ENCODE measurements around the gene MYF6. TPM values are rescaled to one million over a fixed set of nuclear protein-coding genes. Genes with fewer than 3 reads are reported as not detected.

The MYF6 gene
- total and polyA plus RNA-seq, 9 of the 15 experiments (the other 6 are each of a cell fraction or from before 2014, with no cell fraction given) = not detected

DNA sequence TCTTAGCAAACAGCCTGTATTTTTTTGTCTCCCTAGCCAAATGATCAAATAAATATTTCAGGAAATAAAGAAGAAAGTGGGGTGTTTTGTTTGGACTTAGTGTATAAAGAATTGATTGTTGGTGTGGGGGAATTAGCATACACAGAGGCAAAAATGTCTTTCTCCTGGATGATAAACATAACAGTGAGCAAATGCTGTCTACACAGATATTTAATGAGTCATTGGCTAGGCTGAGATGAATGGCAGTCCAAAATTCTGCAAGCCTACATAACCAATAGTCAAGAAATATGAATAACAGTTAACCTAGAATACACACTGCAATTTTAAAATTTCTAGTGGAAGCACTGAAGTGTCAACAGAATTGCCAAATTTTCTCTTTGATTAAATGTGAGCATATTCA, 45.0 kb downstream of the MYF6 start:
- Histone ChIP-seq H4K20me1 (replicated peaks; ENCODE audit: control insufficient read depth, insufficient read depth, low read length) (no peaks in the 10 kb centered on the region), H3K4me3 (no peak overlapping the region), H3K4me1 (replicated peaks in 1 of 2; ENCODE audit: control insufficient read depth in 2 of 2, insufficient read depth in 2 of 2, low read length in 2 of 2) (no peaks in the 10 kb centered on the region), H2AFZ (ENCODE audit: low read depth, low read length) (no peak overlapping the region), H3K9ac (ENCODE audit: insufficient read depth in 1 of 2, low read depth in 2 of 2, low read length in 2 of 2) (no peak overlapping the region), H3K9me3 (replicated peaks; ENCODE audit: control insufficient read depth, insufficient read depth, low read depth, low read length) (no peaks in the 10 kb centered on the region), H3K4me2 (ENCODE audit: insufficient read depth, low read length) (no peak overlapping the region), H3K9me1 (ENCODE audit: control insufficient read depth, insufficient read depth, low read length) (no peaks in the 10 kb centered on the region), H3K79me2 (ENCODE audit: control insufficient read depth, insufficient read depth, low read length) (no peaks in the 10 kb centered on the region), H3K27ac (ENCODE audit: extremely low read depth, low read depth, low read length) (no peak overlapping the region), H3K27me3 (ENCODE audit: control insufficient read depth in 2 of 2, insufficient read depth in 2 of 2, low read length in 2 of 2) (no peaks in the 10 kb centered on the region), H3K36me3 (ENCODE audit: control insufficient read depth, insufficient read depth, low read length) (no peaks in the 10 kb centered on the region)
- intact Hi-C loops (cut with micrococcal nuclease) = no loop called here
- FAIRE-seq (no peak), ATAC-seq (no peak), DNase-seq (ENCODE audit: extremely low read depth in 1 of 4, low spot score in 3 of 4) (no peak)
- CTCF ChIA-PET (ENCODE audit: low intra/inter-chr PET ratio) = no interaction called here
- no TSS peak for BruUV-seq (replicated peaks)
- in situ Hi-C loops (cut with MboI) = no loop called here
- TF ChIP-seq GABPA (tag; conservative IDR thresholded peaks at IDR 0.05; ENCODE audit: low read depth) (no peak), ZNF274 (IDR thresholded peaks at IDR 0.05; ENCODE audit: borderline replicate concordance, low read depth, low read length) (no peak), SRSF1 (IDR thresholded peaks at IDR 0.05; ENCODE audit: low read depth, low read length) (no peak), KAT7 (CRISPR knock-in tag; IDR thresholded peaks at IDR 0.05; ENCODE audit: borderline replicate concordance) (no peak), NR2F6 (CRISPR knock-in tag; IDR thresholded peaks at IDR 0.05) (no peak), MAFK (IDR thresholded peaks at IDR 0.05; ENCODE audit: low read length) (no peak), KDM2B (CRISPR knock-in tag; IDR thresholded peaks at IDR 0.05) (no peak), FOXJ3 (CRISPR knock-in tag; IDR thresholded peaks at IDR 0.05) (no peak), LCOR (CRISPR knock-in tag; IDR thresholded peaks at IDR 0.05) (no peak), NEUROD1 (IDR thresholded peaks at IDR 0.05; ENCODE audit: borderline replicate concordance, low read depth, low read length, partially characterized antibody) (no peak), MYNN (IDR thresholded peaks at IDR 0.05) (no peak), MYNN (CRISPR knock-in tag; IDR thresholded peaks at IDR 0.05) (no peak), NUFIP1 (IDR thresholded peaks at IDR 0.05; ENCODE audit: partially characterized antibody) (no peak), ZBTB17 (CRISPR knock-in tag; IDR thresholded peaks at IDR 0.05) (no peak), ZNF699 (CRISPR knock-in tag; IDR thresholded peaks at IDR 0.05; ENCODE audit: insufficient replicate concordance) (no peak)
- TF ChIP-seq, protein P1, sequence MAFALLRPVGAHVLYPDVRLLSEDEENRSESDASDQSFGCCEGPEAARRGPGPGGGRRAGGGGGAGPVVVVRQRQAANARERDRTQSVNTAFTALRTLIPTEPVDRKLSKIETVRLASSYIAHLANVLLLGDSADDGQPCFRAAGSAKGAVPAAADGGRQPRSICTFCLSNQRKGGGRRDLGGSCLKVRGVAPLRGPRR (CRISPR knock-in tag; IDR thresholded peaks at IDR 0.05) = no peak
- TF ChIP-seq, protein P2, sequence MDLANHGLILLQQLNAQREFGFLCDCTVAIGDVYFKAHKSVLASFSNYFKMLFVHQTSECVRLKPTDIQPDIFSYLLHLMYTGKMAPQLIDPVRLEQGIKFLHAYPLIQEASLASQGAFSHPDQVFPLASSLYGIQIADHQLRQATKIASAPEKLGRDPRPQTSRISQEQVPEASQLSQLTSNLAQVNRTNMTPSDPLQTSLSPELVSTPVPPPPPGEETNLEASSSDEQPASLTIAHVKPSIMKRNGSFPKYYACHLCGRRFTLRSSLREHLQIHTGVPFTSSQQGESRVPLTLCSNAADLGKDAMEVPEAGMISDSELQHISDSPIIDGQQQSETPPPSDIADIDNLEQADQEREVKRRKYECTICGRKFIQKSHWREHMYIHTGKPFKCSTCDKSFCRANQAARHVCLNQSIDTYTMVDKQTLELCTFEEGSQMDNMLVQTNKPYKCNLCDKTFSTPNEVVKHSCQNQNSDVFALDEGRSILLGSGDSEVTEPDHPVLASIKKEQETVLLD (IDR thresholded peaks at IDR 0.05) = no peak
- TF ChIP-seq, protein P3, sequence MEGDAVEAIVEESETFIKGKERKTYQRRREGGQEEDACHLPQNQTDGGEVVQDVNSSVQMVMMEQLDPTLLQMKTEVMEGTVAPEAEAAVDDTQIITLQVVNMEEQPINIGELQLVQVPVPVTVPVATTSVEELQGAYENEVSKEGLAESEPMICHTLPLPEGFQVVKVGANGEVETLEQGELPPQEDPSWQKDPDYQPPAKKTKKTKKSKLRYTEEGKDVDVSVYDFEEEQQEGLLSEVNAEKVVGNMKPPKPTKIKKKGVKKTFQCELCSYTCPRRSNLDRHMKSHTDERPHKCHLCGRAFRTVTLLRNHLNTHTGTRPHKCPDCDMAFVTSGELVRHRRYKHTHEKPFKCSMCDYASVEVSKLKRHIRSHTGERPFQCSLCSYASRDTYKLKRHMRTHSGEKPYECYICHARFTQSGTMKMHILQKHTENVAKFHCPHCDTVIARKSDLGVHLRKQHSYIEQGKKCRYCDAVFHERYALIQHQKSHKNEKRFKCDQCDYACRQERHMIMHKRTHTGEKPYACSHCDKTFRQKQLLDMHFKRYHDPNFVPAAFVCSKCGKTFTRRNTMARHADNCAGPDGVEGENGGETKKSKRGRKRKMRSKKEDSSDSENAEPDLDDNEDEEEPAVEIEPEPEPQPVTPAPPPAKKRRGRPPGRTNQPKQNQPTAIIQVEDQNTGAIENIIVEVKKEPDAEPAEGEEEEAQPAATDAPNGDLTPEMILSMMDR (IDR thresholded peaks at IDR 0.05 in 2 of 3, conservative IDR thresholded peaks at IDR 0.05 in 1 of 3; ENCODE audit: insufficient read depth in 2 of 3, low read depth in 1 of 3, low read length in 3 of 3) = no peak
- TF ChIP-seq, protein P4, sequence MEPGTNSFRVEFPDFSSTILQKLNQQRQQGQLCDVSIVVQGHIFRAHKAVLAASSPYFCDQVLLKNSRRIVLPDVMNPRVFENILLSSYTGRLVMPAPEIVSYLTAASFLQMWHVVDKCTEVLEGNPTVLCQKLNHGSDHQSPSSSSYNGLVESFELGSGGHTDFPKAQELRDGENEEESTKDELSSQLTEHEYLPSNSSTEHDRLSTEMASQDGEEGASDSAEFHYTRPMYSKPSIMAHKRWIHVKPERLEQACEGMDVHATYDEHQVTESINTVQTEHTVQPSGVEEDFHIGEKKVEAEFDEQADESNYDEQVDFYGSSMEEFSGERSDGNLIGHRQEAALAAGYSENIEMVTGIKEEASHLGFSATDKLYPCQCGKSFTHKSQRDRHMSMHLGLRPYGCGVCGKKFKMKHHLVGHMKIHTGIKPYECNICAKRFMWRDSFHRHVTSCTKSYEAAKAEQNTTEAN (CRISPR knock-in tag; IDR thresholded peaks at IDR 0.05) = no peak
- POLR2A ChIA-PET = no interaction called here
